GM20000 (cell line): Measurements from ENCODE around the gene LPCAT1.

Experiments used
- DNase-seq: peaks from one replicate; pipeline ENCODE4 v3.0.0; 2012; ENCODE audit warnings: low spot score
- CTCF ChIP-seq: IDR thresholded peaks from 2 replicates; pipeline ENCODE4 v1.5.1; 2012; ENCODE audit warnings: mild to moderate bottlenecking, control low read depth; ENCODE audit errors: extremely low read depth, missing control alignments

The LPCAT1 gene

GRCh38 chr5:1521671-1522600 is 1.8 kb downstream of the LPCAT1 start:
- no peak for TF ChIP-seq CTCF
- DNase-seq: no peak

GRCh38 chr5:1520791-1521453 is 2.8 kb downstream of the LPCAT1 start:
- DNase-seq: no peak
- no peak for TF ChIP-seq CTCF

- no peak for DNase-seq
- no peak for TF ChIP-seq CTCF
Measured at GRCh38 chr5:1519631-1520210, 4.0 kb downstream of the LPCAT1 start.

GRCh38 chr5:1517838-1518237 is 5.9 kb downstream of the LPCAT1 start:
- DNase-seq: no peak
- no peak for TF ChIP-seq CTCF

- no peak for DNase-seq
- no peak for TF ChIP-seq CTCF
Measured at GRCh38 chr5:1516615-1517601, 6.9 kb downstream of the LPCAT1 start.

- DNase-seq: peak; percentile 7
- TF ChIP-seq CTCF: no peak
Measured at GRCh38 chr5:1515921-1516571, 7.7 kb downstream of the LPCAT1 start.
